Measurements from ENCODE around the gene DDHD1.
"Not testable (repeated sequence)": the region's sequence is repeated elsewhere in the genome, so short reads cannot be mapped to it uniquely, and the experiment has no call there.

Gene DDHD1

DNA sequence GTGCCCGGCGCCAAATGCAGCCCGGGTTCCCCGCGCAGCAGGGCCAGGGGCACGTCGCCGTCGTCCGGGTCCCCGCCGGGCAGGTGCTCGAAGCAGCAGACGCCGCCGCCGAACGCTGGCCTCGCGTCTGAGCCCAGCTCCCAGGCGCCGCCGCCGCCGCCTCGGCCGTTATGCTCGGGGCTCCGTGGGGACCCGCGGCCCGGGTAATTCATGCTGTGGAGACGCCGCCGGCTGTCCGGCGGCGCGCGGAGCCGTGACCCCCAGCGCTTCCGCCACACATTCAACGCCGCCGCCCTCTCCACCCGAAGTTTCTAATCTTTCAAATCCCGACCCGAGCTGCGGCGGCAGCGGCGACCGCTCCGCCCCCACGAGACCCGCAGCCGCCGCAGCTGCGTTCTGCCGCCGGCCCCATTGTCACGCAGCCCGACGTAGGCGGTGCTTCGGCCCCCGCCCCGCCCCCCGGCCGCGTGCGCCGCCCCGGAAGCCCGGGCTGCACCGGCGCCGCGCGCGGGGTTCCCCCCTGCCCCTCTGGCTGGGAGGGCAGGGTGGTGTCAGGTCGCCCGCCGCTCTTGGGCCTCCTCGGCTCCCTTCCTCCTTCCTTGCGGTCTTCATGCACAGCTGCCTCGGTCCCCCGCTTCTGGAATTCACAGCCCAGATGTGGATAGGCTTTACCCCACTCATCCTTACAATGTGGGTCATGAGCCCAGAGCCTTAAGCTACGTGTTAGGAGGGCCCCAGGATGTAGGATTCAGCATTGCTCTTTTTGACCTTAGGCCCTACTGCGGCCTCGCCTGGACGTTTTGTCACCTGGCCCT, at the start of gene DDHD1:
Gene DDHD1 (minus strand): TSS at position 437 of the 815 bp plus-strand sequence. CDS start 225 bp downstream, at position 212.
- peak; percentile 86 for DNase-seq

DNA sequence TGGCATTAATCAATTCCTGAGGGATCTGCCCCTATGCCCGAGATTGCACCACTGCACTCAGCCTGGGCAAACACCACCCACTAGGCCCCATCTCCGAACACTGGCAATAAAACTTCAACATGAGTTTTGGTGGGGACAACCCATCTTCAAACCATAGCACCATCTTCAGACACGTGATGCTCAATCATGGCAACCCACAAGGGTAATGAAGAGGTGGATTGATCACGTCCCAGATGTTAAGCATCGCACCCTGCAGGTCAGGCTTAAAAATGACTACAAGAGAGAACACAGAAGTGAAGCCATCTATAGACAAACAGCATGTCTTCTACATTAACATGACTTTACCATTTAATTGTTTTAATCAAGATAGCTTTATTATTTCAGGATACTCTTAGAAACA, 42.8 kb upstream of the DDHD1 start:
- no peak for DNase-seq

- DNase-seq = no peak
Observed at GRCh38 chr14:53193193-53193592, 40.1 kb upstream of the DDHD1 start.

- DNase-seq = no peak
Observed at GRCh38 chr14:53192052-53192760, 39.1 kb upstream of the DDHD1 start.

DNA sequence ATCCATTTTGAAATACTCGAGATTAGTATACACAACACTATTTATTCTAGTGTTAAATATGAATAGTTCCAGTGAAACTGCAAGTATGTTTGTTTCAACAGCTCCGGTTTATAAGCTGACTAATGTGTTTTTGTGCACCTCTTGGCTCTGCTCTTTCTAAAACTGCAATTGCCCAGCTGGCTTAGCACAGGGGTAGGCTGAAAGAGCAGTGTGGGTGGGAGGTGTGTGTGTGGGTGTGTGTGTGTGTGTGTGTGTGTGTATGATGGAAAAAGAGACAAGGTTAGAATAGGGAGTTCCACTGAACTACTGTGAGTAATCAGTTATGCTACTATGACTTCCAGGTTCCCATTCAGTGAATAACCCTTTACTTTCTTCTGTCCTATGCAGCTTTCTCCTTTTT, 37.8 kb upstream of the DDHD1 start:
- peak; percentile 80 for DNase-seq

GRCh38 chr14:53187921-53188463, 34.9 kb upstream of the DDHD1 start:
- no peak for DNase-seq

GRCh38 chr14:53186532-53186931, 33.4 kb upstream of the DDHD1 start:
- no peak for DNase-seq

GRCh38 chr14:53183611-53184010, 30.5 kb upstream of the DDHD1 start:
- DNase-seq = no peak

DNA sequence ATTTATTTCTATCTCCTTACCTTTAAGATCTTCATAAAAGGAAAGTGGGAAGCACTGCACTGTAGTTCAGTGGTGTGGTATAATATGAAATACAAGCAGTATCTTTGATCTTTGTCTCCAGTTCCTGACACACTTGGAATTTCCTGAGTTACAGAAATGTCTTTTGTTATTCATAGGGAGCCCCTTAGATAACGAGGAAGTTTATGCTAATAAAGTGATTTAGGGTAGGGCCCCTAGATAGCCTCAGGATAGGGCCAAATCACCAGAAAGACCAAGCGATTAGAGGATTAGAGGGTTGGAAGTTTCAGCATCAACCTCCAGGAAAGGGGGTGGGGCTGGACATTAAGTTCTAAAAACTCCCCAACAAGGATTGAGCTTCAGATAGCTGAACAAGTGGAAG, 29.9 kb upstream of the DDHD1 start:
- no peak for DNase-seq

GRCh38 chr14:53181463-53182081, 28.4 kb upstream of the DDHD1 start:
- DNase-seq = peak; percentile 51

- peak; percentile 62 for DNase-seq
Observed at GRCh38 chr14:53180272-53181221, 27.4 kb upstream of the DDHD1 start.

- not testable (repeated sequence) for DNase-seq
Observed at GRCh38 chr14:53179486-53180005, 26.4 kb upstream of the DDHD1 start.

- no peak for DNase-seq
Observed at GRCh38 chr14:53175375-53175774, 22.3 kb upstream of the DDHD1 start.

GRCh38 chr14:53174918-53175317, 21.8 kb upstream of the DDHD1 start:
- no peak for DNase-seq

DNA sequence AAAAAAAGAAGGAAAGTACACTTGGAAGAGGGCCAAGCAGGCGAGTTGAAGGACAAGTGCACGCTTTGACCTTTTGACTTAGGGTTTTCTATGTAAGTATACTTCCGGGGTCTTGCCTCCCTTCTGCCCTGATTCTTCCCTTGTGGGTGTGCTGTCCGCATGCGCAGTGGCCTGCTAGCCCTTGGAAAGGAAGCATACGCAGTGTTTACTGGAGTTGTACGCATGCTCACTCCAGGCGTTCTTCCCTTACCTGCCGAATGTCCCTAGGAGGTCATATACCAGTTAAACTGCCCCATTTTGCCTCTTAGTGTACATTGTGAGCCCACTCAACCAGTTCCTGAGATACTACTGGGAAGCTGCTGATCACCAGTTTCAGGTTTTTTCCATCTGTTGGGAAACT, 15.7 kb upstream of the DDHD1 start:
- no peak for DNase-seq

DNA sequence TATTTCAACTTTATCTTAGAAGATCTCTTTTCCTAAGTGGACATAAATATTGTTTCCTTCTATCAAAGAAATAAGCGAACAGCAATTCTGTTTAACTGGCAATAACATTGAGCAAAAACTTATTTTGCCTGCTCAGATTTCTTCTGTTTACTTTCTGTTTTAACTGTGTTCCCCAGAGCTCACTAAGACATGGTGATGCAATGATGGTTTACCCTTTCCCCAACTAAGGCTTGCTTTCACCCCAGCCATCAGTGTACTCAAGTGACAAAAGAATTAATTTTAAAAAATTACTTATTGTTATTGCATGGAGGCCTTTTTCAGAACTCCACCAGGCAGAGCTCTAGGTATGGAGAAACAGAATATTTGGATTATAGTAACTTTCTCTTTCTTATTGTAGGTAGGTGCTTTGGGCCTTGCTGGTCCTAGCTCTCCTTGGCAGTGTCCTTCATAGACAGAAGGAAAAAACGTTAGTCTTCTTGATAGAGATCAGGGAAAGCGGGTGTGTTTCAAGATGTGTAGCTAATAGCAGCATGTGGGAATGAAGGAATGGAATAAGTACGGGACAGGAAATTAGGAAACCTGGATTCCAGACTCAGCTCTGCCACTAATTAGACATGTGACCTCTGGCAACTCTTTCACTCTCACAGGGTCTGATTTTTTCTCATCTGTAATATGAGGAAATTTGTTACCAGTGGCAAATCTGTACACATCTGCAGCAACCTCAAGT, 14.6 kb upstream of the DDHD1 start:
- no peak for DNase-seq

DNA sequence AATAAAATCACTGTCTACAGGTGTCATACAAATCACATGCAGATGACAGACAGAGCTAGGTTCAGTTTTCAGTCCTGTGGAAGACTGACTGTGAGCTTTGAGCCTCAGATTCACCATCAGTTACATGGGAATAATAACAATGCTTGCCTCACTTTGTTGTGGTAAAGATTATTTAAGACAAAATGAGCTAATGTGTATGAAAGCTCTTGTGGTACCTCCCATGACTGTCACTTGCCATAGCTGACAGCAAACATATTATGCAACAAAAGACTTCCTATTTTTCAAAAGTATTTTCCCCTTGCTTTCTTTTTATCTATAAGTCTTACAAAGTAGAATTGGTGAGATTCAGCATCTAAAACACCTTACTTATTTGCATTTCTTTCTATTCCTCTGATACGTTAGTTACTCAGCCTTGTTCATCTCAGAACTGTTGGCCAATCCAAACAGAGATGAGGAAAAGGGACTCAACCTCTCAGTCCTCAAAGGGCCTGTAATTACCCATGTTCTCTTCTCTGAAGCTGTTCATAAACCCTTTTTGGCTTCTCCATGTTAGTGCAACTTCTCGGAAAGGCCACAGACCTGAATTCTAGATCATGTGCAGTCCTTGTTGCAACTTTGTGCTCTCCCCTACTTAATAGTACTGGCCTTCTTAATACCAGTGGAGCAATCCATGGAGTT, 8.8 kb upstream of the DDHD1 start:
- DNase-seq = no peak

GRCh38 chr14:53156238-53156637, 3.1 kb upstream of the DDHD1 start:
- DNase-seq = no peak

GRCh38 chr14:53153702-53154112, 584 bp upstream of the DDHD1 start:
- peak; percentile 60 for DNase-seq

GRCh38 chr14:53152184-53152886, 788 bp downstream of the DDHD1 start:
- peak; percentile 74 for DNase-seq

Data from activated naive CD4-positive, alpha-beta T cell treated with Interleukin-2 at 50 U/mL for 16 hours (primary cell).